Germinal center (tissue), 1 donor: ENCODE measurements around the gene ZFYVE28.
"Not testable (repeated sequence)": the region's sequence is repeated elsewhere in the genome, so short reads cannot be mapped to it uniquely, and the experiment has no call there.

Experiments used
- DNase-seq: peaks from one replicate; pipeline ENCODE4 v3.0.0; 2012; ENCODE audit warnings: mixed read lengths, low spot score

Gene ZFYVE28

GRCh38 chr4:2287594-2287915, 130.9 kb downstream of the ZFYVE28 start:
- DNase-seq, result no peak

- no peak for DNase-seq
Observed at GRCh38 chr4:2286904-2287593, 131.4 kb downstream of the ZFYVE28 start.

GRCh38 chr4:2285613-2286381, 132.6 kb downstream of the ZFYVE28 start:
- DNase-seq, result no peak

- DNase-seq, result no peak
Observed at GRCh38 chr4:2284934-2285612, 133.4 kb downstream of the ZFYVE28 start.

GRCh38 chr4:2284161-2284933, 134.1 kb downstream of the ZFYVE28 start:
- no peak for DNase-seq

GRCh38 chr4:2283199-2283711, 135.2 kb downstream of the ZFYVE28 start:
- no peak for DNase-seq

GRCh38 chr4:2281575-2282343, 136.7 kb downstream of the ZFYVE28 start:
- DNase-seq, result peak; percentile 54

- no peak for DNase-seq
Observed at GRCh38 chr4:2280531-2281300, 137.7 kb downstream of the ZFYVE28 start.

GRCh38 chr4:2277956-2278355, 140.5 kb downstream of the ZFYVE28 start:
- no peak for DNase-seq

- DNase-seq, result no peak
Observed at GRCh38 chr4:2276581-2277325, 141.7 kb downstream of the ZFYVE28 start.

- DNase-seq, result no peak
Observed at GRCh38 chr4:2275546-2276251, 142.7 kb downstream of the ZFYVE28 start.

- DNase-seq, result not testable (repeated sequence)
Observed at GRCh38 chr4:2275044-2275397, 143.4 kb downstream of the ZFYVE28 start.

GRCh38 chr4:2274320-2275043, 144.0 kb downstream of the ZFYVE28 start:
- DNase-seq, result no peak

GRCh38 chr4:2273657-2274319, 144.7 kb downstream of the ZFYVE28 start:
- no peak for DNase-seq

- DNase-seq, result no peak
Observed at GRCh38 chr4:2273221-2273620, 145.2 kb downstream of the ZFYVE28 start.

GRCh38 chr4:2272828-2273120, 145.7 kb downstream of the ZFYVE28 start:
- DNase-seq, result no peak

GRCh38 chr4:2272026-2272827, 146.2 kb downstream of the ZFYVE28 start:
- no peak for DNase-seq
